Fibroblast of pulmonary artery (primary cell): ENCODE data around the gene PIK3AP1.

Source experiments
- DNase-seq: peaks from one replicate; pipeline ENCODE4 v3.0.0-alpha.2; 2010; ENCODE audit warnings: low read depth
- H3K4me3 ChIP-seq: replicated peaks from 2 replicates; pipeline ENCODE4 v1.5.1; 2011; ENCODE audit warnings: low read depth, mild to moderate bottlenecking, control low read depth, low read length, moderate library complexity
- CTCF ChIP-seq: IDR thresholded peaks from 2 replicates; pipeline ENCODE4 v1.5.1; 2011; ENCODE audit warnings: mild to moderate bottlenecking, control low read depth, low read length, inconsistent platforms; ENCODE audit errors: missing control alignments

Gene PIK3AP1

DNA sequence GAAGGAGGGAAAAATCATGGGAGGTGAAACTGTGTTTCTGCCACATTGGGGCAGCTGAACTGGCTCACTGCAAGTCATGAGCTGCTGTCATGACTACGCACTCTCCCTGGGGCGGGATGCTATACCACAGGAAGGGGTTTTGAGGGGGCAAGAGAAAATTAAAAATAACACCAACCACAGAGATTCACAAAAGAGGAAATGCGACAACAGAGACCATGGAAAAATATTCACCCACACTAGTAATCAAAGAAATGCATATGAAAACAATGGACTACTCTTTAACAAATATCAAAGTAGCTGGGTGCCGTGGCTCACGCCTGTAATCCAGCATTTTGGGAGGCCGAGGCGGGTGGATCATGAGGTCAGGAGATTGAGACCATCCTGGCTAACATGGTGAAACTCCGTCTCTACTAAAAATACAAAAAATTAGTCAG is 68.3 kb downstream of the PIK3AP1 start:
- no peak for TF ChIP-seq CTCF
- no peak overlapping the region for H3K4me3 ChIP-seq
- no peak for DNase-seq

DNA sequence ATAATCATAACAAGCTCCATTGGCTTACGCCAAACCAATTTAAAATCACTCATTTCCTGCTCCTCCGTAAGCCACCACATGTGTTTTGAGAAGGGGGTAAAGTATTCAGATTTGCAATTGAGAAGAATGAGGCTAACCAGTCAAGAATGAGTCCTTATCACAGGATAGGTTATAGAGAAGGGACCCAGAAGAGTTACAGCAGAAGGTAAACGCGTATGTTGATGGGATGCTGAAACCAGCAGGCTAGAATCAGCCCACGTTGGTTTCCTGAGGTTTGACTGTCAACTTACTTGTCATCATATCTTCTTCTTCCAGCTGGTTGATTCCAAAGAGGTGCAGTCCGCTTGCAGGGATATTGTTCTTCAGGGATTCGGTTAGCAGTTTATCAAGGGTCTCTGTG is 69.4 kb downstream of the PIK3AP1 start:
- no peak for TF ChIP-seq CTCF
- H3K4me3 ChIP-seq: no peak overlapping the region
- no peak for DNase-seq

GRCh38 chr10:96648297-96648696 is 72.0 kb downstream of the PIK3AP1 start:
- DNase-seq: no peak
- no peak for TF ChIP-seq CTCF
- no peak overlapping the region for H3K4me3 ChIP-seq

- DNase-seq: no peak
- H3K4me3 ChIP-seq: no peak overlapping the region
- TF ChIP-seq CTCF: no peak
These were observed 72.8 kb downstream of the PIK3AP1 start for GRCh38 chr10:96647466-96647865.

GRCh38 chr10:96646751-96647166 is 73.6 kb downstream of the PIK3AP1 start:
- no peak for TF ChIP-seq CTCF
- no peak for DNase-seq
- H3K4me3 ChIP-seq: no peak overlapping the region

GRCh38 chr10:96646301-96646700 is 74.0 kb downstream of the PIK3AP1 start:
- TF ChIP-seq CTCF: no peak
- no peak for DNase-seq
- no peak overlapping the region for H3K4me3 ChIP-seq

GRCh38 chr10:96645191-96645721 is 75.1 kb downstream of the PIK3AP1 start:
- no peak for TF ChIP-seq CTCF
- no peak for DNase-seq
- no peak overlapping the region for H3K4me3 ChIP-seq
